ENCODE results near the gene ARFIP1. TPM values are rescaled to one million over a fixed set of nuclear protein-coding genes. Genes with fewer than 3 reads are reported as not detected.
"Not testable (repeated sequence)": the region's sequence is repeated elsewhere in the genome, so short reads cannot be mapped to it uniquely, and the experiment has no call there.

Gene ARFIP1
- total RNA-seq, 2 experiments from 2014 or later: 20.1 to 25.0 TPM

DNA sequence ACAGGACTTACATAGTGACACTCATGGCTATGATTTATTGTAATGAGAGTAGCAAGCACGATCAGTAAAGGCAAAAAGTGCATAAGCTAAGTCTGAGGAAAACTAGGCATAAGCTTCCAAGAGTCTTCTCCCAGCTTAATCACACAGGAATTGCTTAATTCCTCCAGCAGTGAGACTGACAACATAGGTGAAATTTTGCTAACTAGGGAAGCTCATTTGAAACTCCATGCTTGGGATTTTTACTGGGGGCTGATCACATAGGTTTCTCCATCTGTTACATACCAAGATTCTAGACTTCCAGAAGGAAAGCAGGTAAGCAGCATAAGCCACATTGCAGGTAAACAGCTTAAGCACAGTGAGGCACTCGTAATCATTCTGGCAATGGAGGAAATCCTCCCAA, 84.6 kb downstream of the ARFIP1 start:
- Mint-ChIP-seq H3K27me3 (no peaks in the 10 kb centered on the region), H3K27ac (no peak overlapping the region), H3K9me3 (ENCODE audit: low read depth) (no peaks in the 10 kb centered on the region), H3K4me1 (no peaks in the 10 kb centered on the region), H3K4me3 (no peak overlapping the region), H3K36me3 (peaks cover 8% of the 10 kb centered on the region)
- no peak for ATAC-seq
- no peak for DNase-seq
- CTCF ChIA-PET: no interaction called here

DNA sequence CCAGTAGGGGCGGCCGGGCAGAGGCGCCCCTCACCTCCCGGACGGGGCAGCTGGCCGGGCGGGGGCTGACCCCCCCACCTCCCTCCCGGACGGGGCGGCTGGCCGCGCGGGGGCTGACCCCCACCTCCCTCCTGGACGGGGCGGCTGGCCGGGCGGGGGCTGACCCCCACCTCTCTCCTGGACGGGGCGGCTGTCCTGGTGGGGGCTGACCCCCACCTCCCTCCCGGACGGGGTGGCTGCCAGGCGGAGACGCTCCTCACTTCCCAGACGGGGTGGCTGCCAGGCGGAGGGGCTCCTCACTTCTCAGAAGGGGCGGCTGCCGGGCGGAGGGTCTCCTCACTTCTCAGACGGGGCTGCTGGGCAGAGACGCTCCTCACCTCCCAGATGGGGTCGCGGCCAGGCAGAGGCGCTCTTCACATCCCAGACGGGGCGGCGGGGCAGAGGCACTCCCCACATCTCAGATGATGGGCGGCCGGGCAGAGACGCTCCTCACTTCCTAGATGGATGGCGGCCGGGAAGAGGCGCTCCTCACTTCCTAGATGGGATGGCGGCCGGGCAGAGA, 86.8 kb downstream of the ARFIP1 start:
- H3K27me3 Mint-ChIP-seq; H3K4me1 Mint-ChIP-seq; ATAC-seq; H3K4me3 Mint-ChIP-seq; H3K9me3 Mint-ChIP-seq (ENCODE audit: low read depth); H3K36me3 Mint-ChIP-seq; H3K27ac Mint-ChIP-seq; DNase-seq; CTCF ChIA-PET: not testable (repeated sequence)

DNA sequence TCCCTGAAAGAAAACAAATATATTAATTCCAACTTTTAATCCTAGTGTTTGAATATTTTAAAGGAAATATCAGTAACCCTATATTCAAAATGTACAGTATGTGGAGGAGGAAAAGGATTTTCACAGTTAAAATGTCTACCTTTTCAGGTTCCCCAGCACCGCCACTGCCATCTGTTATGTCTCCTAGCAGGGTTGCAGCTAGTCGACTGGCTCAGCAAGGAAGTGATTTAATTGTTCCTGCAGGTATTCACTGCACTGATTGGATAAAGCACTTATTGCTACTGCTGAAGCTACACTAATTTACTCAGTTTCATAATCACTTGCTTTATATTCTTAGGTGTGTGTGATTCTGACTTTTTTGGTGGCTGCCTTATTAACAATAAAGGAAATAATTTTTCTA, 90.9 kb downstream of the ARFIP1 start:
- Mint-ChIP-seq H3K27me3 (no peaks in the 10 kb centered on the region), H3K27ac (no peak overlapping the region), H3K9me3 (ENCODE audit: low read depth) (peaks cover 2% of the 10 kb centered on the region), H3K4me1 (peaks cover 3% of the 10 kb centered on the region), H3K4me3 (no peak overlapping the region), H3K36me3 (peaks cover 19% of the 10 kb centered on the region)
- ATAC-seq (no peak), DNase-seq (no peak)
- CTCF ChIA-PET: no interaction called here

DNA sequence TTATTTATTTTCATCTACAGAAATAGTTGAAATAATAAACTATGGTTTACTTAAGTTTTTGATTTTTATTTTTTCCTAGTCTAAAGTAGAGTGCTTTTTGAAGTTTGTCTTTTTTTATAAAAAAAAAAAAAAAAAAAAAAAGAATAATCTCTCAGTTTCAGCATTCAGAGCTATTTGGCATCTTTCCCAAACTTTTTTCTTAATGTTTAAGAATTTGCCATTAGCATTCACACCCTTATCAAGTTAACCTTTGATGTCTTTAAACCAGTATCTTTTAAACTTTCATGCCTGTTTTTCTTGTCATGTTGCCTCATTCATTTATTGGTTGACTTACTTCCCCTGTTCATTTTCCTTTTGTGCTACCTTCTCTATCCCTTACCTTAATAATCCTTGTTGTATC, 95.5 kb downstream of the ARFIP1 start:
- CTCF ChIA-PET: interaction anchor here (0.6 kb wide), 1 partner anchor 232 kb away, joined by 3 read pairs; no protein-coding TSS in a partner anchor
- no peak overlapping the region for H3K27ac Mint-ChIP-seq
- ATAC-seq (no peak), DNase-seq (no peak)
- H3K27me3 Mint-ChIP-seq: no peaks in the 10 kb centered on the region
- H3K36me3 Mint-ChIP-seq: peaks cover 46% of the 10 kb centered on the region
- peaks cover 3% of the 10 kb centered on the region for H3K4me1 Mint-ChIP-seq
- peaks cover 4% of the 10 kb centered on the region for H3K9me3 Mint-ChIP-seq (ENCODE audit: low read depth)
- H3K4me3 Mint-ChIP-seq: no peak overlapping the region

DNA sequence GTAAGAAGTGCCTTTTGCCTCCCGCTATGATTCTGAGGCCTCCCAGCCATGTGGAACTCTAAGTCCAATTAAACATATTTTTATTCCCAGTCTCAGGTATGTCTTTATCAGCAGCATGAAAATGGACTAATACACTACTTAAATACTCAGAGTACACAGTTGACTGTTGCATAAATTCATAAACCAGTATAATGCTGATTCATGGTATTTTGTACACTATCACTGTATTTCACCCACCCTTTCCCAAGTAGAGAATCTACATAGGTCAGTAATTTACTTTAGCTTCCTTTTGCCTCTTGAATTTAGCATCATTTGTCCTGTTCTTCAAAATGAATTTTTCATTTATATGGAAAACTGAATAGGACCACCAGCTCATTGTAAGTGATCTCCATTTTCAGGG, 98.1 kb downstream of the ARFIP1 start:
- Mint-ChIP-seq H3K27ac (no peak overlapping the region), H3K4me3 (no peak overlapping the region), H3K27me3 (no peaks in the 10 kb centered on the region), H3K4me1 (no peaks in the 10 kb centered on the region), H3K9me3 (ENCODE audit: low read depth) (peaks cover 4% of the 10 kb centered on the region), H3K36me3 (peaks cover 47% of the 10 kb centered on the region)
- no peak for ATAC-seq
- CTCF ChIA-PET: no interaction called here
- DNase-seq: no peak

DNA sequence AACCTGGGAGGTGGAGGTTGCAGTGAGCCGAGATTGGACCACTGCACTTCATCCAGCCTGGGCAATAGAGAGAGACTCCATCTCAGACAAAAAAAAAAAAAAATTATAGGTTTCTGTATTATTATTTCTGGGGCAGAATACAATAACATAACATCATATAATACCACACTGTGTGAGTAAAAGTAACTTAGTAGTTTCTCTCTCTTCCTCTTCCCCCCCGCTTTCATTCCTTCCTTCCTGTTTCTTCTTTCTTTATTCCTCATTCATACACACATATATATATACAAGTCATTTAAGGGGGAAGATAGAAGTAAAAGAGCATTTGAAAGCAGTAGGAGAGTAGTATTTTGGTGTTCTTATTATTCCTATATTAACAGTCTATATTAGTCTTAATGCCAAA, 100.5 kb downstream of the ARFIP1 start:
- CTCF ChIA-PET: no interaction called here
- Mint-ChIP-seq H3K4me1 (no peaks in the 10 kb centered on the region), H3K4me3 (no peak overlapping the region), H3K9me3 (ENCODE audit: low read depth) (peaks cover 4% of the 10 kb centered on the region), H3K27ac (no peak overlapping the region), H3K27me3 (no peaks in the 10 kb centered on the region), H3K36me3 (peaks cover 35% of the 10 kb centered on the region)
- ATAC-seq (no peak), DNase-seq (no peak)

DNA sequence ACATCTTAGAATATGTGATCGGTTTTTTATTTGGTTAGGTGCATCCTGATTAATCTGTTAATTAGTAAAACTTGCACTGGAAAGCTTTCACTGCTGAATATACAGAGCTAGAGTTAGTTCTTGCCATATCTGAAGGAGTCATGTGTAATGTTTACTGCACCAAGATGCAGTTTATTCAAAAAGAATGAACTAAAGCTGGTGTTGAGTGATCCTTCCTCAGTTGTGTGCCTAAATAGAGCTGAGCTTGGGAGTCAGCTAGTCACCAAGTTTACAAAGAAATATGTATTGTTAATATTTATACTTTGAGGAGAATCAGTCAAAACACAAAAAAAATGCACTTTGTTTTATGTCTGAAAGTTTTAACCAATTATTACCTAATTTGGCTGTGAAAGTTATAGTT, 102.2 kb downstream of the ARFIP1 start:
- no peaks in the 10 kb centered on the region for H3K4me1 Mint-ChIP-seq
- peaks cover 2% of the 10 kb centered on the region for H3K9me3 Mint-ChIP-seq (ENCODE audit: low read depth)
- DNase-seq: no peak
- H3K4me3 Mint-ChIP-seq: no peak overlapping the region
- no peak overlapping the region for H3K27ac Mint-ChIP-seq
- CTCF ChIA-PET: no interaction called here
- H3K36me3 Mint-ChIP-seq: peaks cover 20% of the 10 kb centered on the region
- no peaks in the 10 kb centered on the region for H3K27me3 Mint-ChIP-seq
- ATAC-seq: no peak

DNA sequence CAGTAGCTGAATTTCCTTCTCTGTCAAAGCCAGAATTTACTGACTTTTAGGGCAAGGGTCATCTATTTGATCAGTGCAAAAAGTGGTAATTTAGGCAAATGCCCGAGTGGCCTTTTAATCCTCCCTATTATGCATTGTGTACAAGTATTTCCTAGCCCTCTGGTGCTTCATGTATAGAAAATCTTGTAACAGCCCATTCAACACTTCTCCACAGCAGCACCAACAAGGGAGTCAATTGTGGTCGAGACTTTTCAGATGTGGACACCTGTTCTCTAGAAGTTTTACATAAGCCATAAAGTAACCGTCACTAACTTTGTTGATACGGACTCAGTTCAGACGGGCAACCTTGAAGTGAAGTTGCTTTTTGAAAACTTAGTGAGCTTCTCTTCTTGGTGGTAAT, 105.4 kb downstream of the ARFIP1 start:
- Mint-ChIP-seq H3K36me3 (peaks cover 12% of the 10 kb centered on the region), H3K4me3 (no peak overlapping the region)
- CTCF ChIA-PET: no interaction called here

DNA sequence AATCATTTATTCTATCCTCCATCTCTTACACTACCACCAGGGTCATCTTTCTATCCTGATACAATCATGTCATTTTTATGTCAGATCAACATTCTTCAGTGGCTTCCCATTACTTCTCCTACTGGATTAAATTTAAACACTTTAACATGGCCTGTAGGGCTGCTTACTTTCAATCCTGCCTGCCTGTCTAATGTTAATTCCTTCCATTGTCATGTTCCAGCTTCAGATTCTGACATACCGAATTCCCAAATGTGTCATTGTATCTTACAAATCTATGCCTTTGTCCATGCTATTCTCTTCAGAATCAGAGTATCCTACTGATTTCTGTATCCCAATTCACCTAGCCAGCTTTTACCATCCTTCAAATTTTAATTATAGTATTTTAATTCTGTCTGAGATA, 106.4 kb downstream of the ARFIP1 start:
- no peak for DNase-seq
- H3K36me3 Mint-ChIP-seq: peaks cover 18% of the 10 kb centered on the region
- ATAC-seq: no peak
- no peaks in the 10 kb centered on the region for H3K27me3 Mint-ChIP-seq
- no peak overlapping the region for H3K27ac Mint-ChIP-seq
- H3K4me1 Mint-ChIP-seq: no peaks in the 10 kb centered on the region
- no peaks in the 10 kb centered on the region for H3K9me3 Mint-ChIP-seq (ENCODE audit: low read depth)
- no peak overlapping the region for H3K4me3 Mint-ChIP-seq
- CTCF ChIA-PET: interaction anchor here (0.7 kb wide), 1 partner anchor 24 kb away, joined by 3 read pairs; no protein-coding TSS in a partner anchor

More for the DNA sequence above, 105.4 kb downstream of the ARFIP1 start:
- H3K4me1 Mint-ChIP-seq: no peaks in the 10 kb centered on the region
- no peaks in the 10 kb centered on the region for H3K27me3 Mint-ChIP-seq
- no peak for DNase-seq
- no peaks in the 10 kb centered on the region for H3K9me3 Mint-ChIP-seq (ENCODE audit: low read depth)
- no peak for ATAC-seq
- H3K27ac Mint-ChIP-seq: no peak overlapping the region

DNA sequence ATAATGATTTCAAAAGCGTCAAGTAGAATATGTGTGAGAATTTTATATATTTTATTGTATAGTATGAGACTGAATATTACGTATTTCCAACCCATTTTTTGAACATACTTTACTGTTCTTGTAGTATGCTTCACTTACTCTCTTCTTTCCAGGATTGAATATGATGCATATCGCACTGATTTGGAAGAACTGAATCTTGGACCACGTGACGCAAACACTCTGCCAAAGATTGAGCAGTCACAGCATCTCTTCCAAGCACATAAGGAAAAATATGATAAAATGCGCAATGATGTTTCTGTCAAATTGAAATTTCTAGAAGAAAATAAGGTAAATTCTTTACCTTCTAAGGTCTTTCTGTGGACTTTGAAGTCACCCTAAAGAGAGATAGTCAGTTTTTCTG, 108.2 kb downstream of the ARFIP1 start:
- H3K4me1 Mint-ChIP-seq: no peaks in the 10 kb centered on the region
- H3K27me3 Mint-ChIP-seq: no peaks in the 10 kb centered on the region
- no peak for ATAC-seq
- peaks cover 25% of the 10 kb centered on the region for H3K36me3 Mint-ChIP-seq
- no peak overlapping the region for H3K4me3 Mint-ChIP-seq
- CTCF ChIA-PET: no interaction called here
- no peak overlapping the region for H3K27ac Mint-ChIP-seq
- DNase-seq: no peak
- no peaks in the 10 kb centered on the region for H3K9me3 Mint-ChIP-seq (ENCODE audit: low read depth)

DNA sequence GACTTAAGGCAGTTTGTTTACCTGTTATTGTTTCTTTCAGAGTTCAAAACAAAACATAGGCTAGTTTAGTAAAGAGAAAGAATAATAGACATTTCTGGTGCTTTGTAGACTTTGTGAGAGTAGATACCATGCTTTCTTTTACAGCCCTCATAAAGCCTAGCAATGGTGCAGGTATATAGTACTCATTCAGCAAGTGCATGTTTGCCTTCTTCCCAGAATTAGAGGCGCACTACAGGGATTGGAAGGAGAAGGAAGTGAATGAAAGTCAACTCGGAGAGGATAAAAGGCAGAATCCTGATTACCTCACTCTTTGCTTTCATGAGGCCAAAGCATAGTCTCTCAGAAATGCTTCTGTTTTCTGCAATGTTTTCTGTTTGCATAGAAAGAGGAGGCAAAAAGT, 113.2 kb downstream of the ARFIP1 start:
- no peak overlapping the region for H3K4me3 Mint-ChIP-seq
- no peak overlapping the region for H3K27ac Mint-ChIP-seq
- ATAC-seq (no peak), DNase-seq (no peak)
- H3K36me3 Mint-ChIP-seq: peaks cover 34% of the 10 kb centered on the region
- CTCF ChIA-PET: interaction anchor here (0.8 kb wide), 1 partner anchor 12 kb away, joined by 3 read pairs; no protein-coding TSS in a partner anchor
- peaks cover 7% of the 10 kb centered on the region for H3K4me1 Mint-ChIP-seq
- H3K9me3 Mint-ChIP-seq (ENCODE audit: low read depth): no peaks in the 10 kb centered on the region
- no peaks in the 10 kb centered on the region for H3K27me3 Mint-ChIP-seq

DNA sequence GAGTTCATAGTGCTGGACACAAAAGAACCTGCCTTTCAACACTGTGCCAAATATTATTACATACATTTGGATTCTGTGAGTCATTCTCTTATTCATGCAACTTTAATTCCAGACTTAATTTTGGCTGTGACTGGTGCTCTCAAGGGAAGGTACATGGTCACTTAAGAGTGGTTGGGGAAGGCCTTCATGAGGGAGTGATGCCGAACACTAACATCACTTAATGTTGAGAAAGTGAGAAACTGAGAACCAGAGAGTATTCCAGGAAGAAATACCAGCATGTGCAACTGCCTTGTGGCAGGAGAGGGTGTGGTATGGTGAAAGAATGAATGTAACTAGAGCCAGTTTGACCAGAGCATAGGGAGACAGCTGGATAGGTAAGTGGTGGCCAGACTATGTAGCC, 114.9 kb downstream of the ARFIP1 start:
- H3K4me1 Mint-ChIP-seq: peaks cover 11% of the 10 kb centered on the region
- H3K4me3 Mint-ChIP-seq: no peak overlapping the region
- ATAC-seq: no peak
- no peak for DNase-seq
- H3K27ac Mint-ChIP-seq: no peak overlapping the region
- CTCF ChIA-PET: no interaction called here
- peaks cover 30% of the 10 kb centered on the region for H3K36me3 Mint-ChIP-seq
- H3K9me3 Mint-ChIP-seq (ENCODE audit: low read depth): no peaks in the 10 kb centered on the region
- H3K27me3 Mint-ChIP-seq: no peaks in the 10 kb centered on the region

DNA sequence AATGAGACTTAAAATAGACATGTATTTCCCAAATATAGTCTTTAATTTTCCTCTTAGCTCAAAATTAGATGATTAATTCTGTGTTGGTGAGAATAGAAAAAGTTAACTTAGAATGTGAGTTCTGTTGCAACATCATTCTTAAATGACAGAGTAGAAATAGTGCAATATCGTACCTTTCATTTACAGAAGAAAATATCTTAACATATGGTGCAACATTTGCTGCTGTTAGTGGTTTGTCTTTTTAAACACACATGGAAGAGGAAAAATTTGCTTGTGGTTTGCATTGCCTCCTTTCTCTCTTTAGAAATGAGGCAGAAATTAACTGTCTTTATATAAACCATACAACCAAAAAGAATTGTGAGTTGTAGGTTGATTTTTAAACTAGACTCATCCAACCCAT, 117.1 kb downstream of the ARFIP1 start:
- Mint-ChIP-seq H3K27me3 (no peaks in the 10 kb centered on the region), H3K27ac (no peak overlapping the region), H3K36me3 (peaks cover 22% of the 10 kb centered on the region), H3K4me3 (no peak overlapping the region), H3K4me1 (peaks cover 11% of the 10 kb centered on the region), H3K9me3 (ENCODE audit: low read depth) (no peaks in the 10 kb centered on the region)
- ATAC-seq (no peak), DNase-seq (no peak)
- CTCF ChIA-PET: no interaction called here

DNA sequence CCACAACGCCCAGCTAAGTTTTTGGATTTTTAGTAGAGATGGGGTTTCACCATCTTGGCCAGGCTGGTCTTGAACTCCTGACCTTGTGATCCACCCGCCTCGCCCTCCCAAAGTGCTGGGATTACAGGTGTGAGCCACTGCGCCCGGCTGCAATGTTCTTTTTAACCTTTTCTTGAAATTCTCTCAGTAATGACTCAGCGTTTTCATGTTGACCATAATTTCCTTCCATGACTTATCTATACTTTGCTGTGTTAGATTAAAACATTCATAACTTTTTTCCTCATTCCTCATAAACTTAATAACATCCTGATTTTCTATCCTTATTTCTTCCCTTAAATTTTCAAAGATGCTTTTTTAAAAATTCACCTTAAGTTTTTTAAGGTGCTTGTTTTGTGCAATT, 118.4 kb downstream of the ARFIP1 start:
- CTCF ChIA-PET, H3K27me3 Mint-ChIP-seq: not testable (repeated sequence)

DNA sequence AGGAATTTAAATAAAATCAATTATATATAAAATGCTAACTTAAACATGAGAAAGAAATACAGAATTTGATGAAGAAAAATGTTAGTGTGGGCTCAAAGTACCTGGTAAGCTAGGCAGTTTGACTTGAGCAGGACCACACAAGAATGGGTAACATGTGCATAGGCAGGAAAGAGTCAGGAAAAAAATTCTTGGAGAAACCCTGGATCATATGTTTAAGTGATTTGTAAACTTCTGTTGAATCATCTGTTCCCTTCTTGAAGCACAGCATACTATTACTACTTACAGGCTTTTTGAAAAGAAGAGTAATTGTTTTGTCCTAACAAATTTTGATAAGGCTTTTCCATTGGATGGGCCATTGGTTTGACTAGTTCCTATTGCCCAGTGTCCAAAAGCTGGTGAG, 118.9 kb downstream of the ARFIP1 start:
- no peaks in the 10 kb centered on the region for H3K9me3 Mint-ChIP-seq (ENCODE audit: low read depth)
- H3K36me3 Mint-ChIP-seq: peaks cover 14% of the 10 kb centered on the region
- peaks cover 11% of the 10 kb centered on the region for H3K4me1 Mint-ChIP-seq
- H3K27ac Mint-ChIP-seq: no peak overlapping the region
- no peaks in the 10 kb centered on the region for H3K27me3 Mint-ChIP-seq
- CTCF ChIA-PET: no interaction called here
- DNase-seq: no peak
- no peak for ATAC-seq
- no peak overlapping the region for H3K4me3 Mint-ChIP-seq

More for the DNA sequence above, 118.4 kb downstream of the ARFIP1 start:
- peaks cover 14% of the 10 kb centered on the region for H3K36me3 Mint-ChIP-seq
- peaks cover 11% of the 10 kb centered on the region for H3K4me1 Mint-ChIP-seq
- not testable (repeated sequence) for DNase-seq; H3K27ac Mint-ChIP-seq; ATAC-seq; H3K9me3 Mint-ChIP-seq (ENCODE audit: low read depth); H3K4me3 Mint-ChIP-seq
